Left ventricle myocardium inferior (tissue), 1 donor: ENCODE data around the gene CERS5. TPM values are rescaled to one million over a fixed set of nuclear protein-coding genes. Genes with fewer than 3 reads are reported as not detected.

Experiments used
- DNase-seq: peaks from one replicate; pipeline ENCODE4 v3.0.0-alpha.2; 2020
- H3K27ac ChIP-seq: fragments of 200-600 bp; replicated peaks from 2 replicates; pipeline ENCODE4 v1.8.0; 2021
- H3K27me3 ChIP-seq: fragments of 200-600 bp; 2 replicates; pipeline ENCODE4 v1.8.0; 2021; ENCODE audit warnings: low read depth
- H3K36me3 ChIP-seq: fragments of 200-600 bp; 2 replicates; pipeline ENCODE4 v1.8.0; 2021
- H3K4me1 ChIP-seq: fragments of 200-600 bp; 2 replicates; pipeline ENCODE4 v1.8.0; 2021
- H3K4me3 ChIP-seq: fragments of 200-600 bp; 2 replicates; pipeline ENCODE4 v1.8.0; 2021; ENCODE audit warnings: mild to moderate bottlenecking, moderate library complexity
- H3K9me3 ChIP-seq: fragments of 200-600 bp; replicated peaks from 2 replicates; pipeline ENCODE4 v1.8.0; 2021
- intact Hi-C: fragments of 100-400 bp; cut with micrococcal nuclease; formaldehyde crosslinking; loops from one replicate; pipeline ENCODE4 v1.11.0; 2022
- total RNA-seq: library from RNA; stranded (reverse); fragmentation: NEBNext Ultra II Directional; extraction: Animal tissue kit (Norgen Biotek cat#: 25700); gene quantifications from one replicate; pipeline ENCODE4 v1.2.1, GENCODE V29; 2021
- TF ChIP-seq, protein P1 (sequence below): fragments of 200-600 bp; IDR thresholded peaks from 2 replicates; pipeline ENCODE4 v1.8.0; 2021; ENCODE audit warnings: antibody characterized with exemption, mild to moderate bottlenecking, borderline replicate concordance
- donor health status: DM: no; HTN: yes; CAD: no; lungs with severe emphysema.

CERS5 gene
- total RNA-seq, 1 donor from 2014 or later = 7.6 TPM

DNA sequence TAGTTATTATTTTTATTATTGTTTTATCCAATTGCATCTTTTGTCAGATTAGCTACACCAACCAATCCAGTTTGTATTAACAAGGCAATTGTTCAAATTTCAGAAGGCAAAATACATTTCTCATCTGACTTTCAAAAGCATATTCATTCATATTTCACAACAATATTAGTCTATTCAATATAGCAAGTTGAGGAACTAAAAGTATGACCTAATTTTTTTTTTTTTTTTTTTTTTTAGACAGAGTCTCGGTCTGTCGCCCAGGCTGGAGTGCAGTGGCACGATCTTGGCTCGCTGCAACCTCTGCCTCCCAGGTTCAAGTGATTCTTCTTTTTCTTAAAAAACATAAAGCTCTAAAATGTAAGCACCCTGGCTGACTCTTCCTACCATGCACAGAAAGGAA, 37.9 kb downstream of the CERS5 start:
- DNase-seq = no peak
- Histone ChIP-seq H3K36me3 (peaks cover 67% of the 10 kb centered on the region), H3K4me3 (no peak overlapping the region), H3K4me1 (peaks cover 66% of the 10 kb centered on the region), H3K27ac (no peak overlapping the region), H3K27me3 (no peaks in the 10 kb centered on the region), H3K9me3 (no peaks in the 10 kb centered on the region)
- intact Hi-C loops = no loop called here
- TF ChIP-seq, protein P1, sequence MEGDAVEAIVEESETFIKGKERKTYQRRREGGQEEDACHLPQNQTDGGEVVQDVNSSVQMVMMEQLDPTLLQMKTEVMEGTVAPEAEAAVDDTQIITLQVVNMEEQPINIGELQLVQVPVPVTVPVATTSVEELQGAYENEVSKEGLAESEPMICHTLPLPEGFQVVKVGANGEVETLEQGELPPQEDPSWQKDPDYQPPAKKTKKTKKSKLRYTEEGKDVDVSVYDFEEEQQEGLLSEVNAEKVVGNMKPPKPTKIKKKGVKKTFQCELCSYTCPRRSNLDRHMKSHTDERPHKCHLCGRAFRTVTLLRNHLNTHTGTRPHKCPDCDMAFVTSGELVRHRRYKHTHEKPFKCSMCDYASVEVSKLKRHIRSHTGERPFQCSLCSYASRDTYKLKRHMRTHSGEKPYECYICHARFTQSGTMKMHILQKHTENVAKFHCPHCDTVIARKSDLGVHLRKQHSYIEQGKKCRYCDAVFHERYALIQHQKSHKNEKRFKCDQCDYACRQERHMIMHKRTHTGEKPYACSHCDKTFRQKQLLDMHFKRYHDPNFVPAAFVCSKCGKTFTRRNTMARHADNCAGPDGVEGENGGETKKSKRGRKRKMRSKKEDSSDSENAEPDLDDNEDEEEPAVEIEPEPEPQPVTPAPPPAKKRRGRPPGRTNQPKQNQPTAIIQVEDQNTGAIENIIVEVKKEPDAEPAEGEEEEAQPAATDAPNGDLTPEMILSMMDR = no peak

DNA sequence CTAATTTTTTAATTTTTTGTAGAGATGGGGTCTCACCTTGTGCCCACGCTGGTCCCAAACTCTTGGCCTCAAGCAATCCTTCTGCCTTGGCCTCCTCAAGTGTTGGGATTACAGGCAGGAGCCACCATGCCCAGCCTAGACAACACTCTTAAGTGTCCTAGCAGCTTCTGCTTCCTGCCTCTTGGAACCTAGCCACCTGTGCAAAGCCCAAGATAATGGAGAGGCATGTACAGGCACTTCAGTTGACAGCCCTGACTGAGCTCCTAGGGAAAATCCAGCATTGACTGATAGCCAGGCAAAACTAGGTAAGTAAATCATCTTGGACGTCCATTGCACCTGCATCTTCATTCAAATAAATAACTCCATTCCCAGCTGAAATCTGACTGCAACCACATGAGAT, 39.6 kb downstream of the CERS5 start:
- intact Hi-C loops = no loop called here
- Histone ChIP-seq H3K4me1 (peaks cover 67% of the 10 kb centered on the region), H3K27ac (peak overlapping the region; percentile 16), H3K9me3 (no peaks in the 10 kb centered on the region), H3K36me3 (peaks cover 64% of the 10 kb centered on the region), H3K27me3 (no peaks in the 10 kb centered on the region), H3K4me3 (no peak overlapping the region)
- TF ChIP-seq, protein P1 = no peak
- no peak for DNase-seq

GRCh38 chr12:50123203-50123602, 44.0 kb downstream of the CERS5 start:
- peaks cover 66% of the 10 kb centered on the region for H3K36me3 ChIP-seq

GRCh38 chr12:50121641-50122040, 45.5 kb downstream of the CERS5 start:
- H3K27ac ChIP-seq = no peak overlapping the region
- TF ChIP-seq, protein P1 = no peak
- no peaks in the 10 kb centered on the region for H3K9me3 ChIP-seq
- peaks cover 62% of the 10 kb centered on the region for H3K4me1 ChIP-seq
- no peak for DNase-seq
- peaks cover 55% of the 10 kb centered on the region for H3K36me3 ChIP-seq
- intact Hi-C loops = no loop called here
- H3K4me3 ChIP-seq = no peak overlapping the region
- H3K27me3 ChIP-seq = no peaks in the 10 kb centered on the region

More at GRCh38 chr12:50123203-50123602, 44.0 kb downstream of the CERS5 start:
- H3K27me3 ChIP-seq = no peaks in the 10 kb centered on the region
- H3K27ac ChIP-seq = no peak overlapping the region
- H3K4me3 ChIP-seq = no peak overlapping the region
- H3K4me1 ChIP-seq = peaks cover 60% of the 10 kb centered on the region
- TF ChIP-seq, protein P1 = no peak
- H3K9me3 ChIP-seq = no peaks in the 10 kb centered on the region
- DNase-seq = no peak
- intact Hi-C loops = no loop called here

- H3K36me3 ChIP-seq = peaks cover 55% of the 10 kb centered on the region
- TF ChIP-seq, protein P1 = no peak
- H3K4me1 ChIP-seq = peaks cover 62% of the 10 kb centered on the region
- no peaks in the 10 kb centered on the region for H3K9me3 ChIP-seq
- no peak overlapping the region for H3K4me3 ChIP-seq
- no peak for DNase-seq
- no peaks in the 10 kb centered on the region for H3K27me3 ChIP-seq
- H3K27ac ChIP-seq = no peak overlapping the region
- intact Hi-C loops = no loop called here
Measured at GRCh38 chr12:50120953-50121352, 46.2 kb downstream of the CERS5 start.

DNA sequence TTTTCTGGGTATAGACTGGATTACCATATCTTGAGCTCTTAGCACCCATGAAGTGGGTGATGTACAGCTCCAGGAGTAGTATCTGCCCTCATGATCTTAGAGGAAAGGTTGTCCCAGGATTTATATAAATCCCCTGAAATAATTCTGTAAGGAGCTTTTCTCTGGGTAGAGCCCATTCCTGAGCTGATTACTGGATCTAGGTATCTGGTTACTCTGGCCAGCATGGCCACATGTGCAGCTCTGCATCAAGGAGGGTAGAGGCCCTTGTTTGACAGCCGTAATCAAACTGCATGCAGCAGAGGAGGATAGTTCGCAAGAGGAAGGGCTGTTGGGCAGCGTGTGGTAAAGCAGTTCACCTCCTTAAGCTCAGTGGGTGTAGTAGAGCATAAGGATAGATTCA, 46.6 kb downstream of the CERS5 start:
- intact Hi-C loops = no loop called here
- Histone ChIP-seq H3K27me3 (no peaks in the 10 kb centered on the region), H3K4me3 (no peak overlapping the region), H3K27ac (no peak overlapping the region), H3K36me3 (peaks cover 59% of the 10 kb centered on the region), H3K4me1 (peaks cover 62% of the 10 kb centered on the region), H3K9me3 (no peaks in the 10 kb centered on the region)
- TF ChIP-seq, protein P1 = no peak
- no peak for DNase-seq
